Measurements from ENCODE around the gene TUBB3. TPM values are rescaled to one million over a fixed set of nuclear protein-coding genes. Genes with fewer than 3 reads are reported as not detected.

Gene TUBB3
- total and polyA plus RNA-seq, 2 of the 4 experiments (the other 2 are of a cell fraction): 311 to 410 TPM

- peaks cover 64% of the 10 kb centered on the region for H3K36me3 ChIP-seq (ENCODE audit: control insufficient read depth, insufficient read depth, low read length)
Measured at GRCh38 chr16:89887243-89887642, 35.9 kb upstream of the TUBB3 start.

More at GRCh38 chr16:89887243-89887642, 35.9 kb upstream of the TUBB3 start:
- ATAC-seq (ENCODE audit: low read depth) (no peak), DNase-seq (no peak)
- Histone ChIP-seq H3K14ac (replicated peaks; ENCODE audit: low read depth, low read length) (no peak overlapping the region), H3K18ac (ENCODE audit: low read depth, low read length) (no peak overlapping the region), H2AK5ac (ENCODE audit: low read depth, low read length) (no peak overlapping the region), H3K4me2 (ENCODE audit: low read depth, low read length) (no peak overlapping the region), H3K4ac (ENCODE audit: low read depth, low read length) (no peak overlapping the region), H3K4me1 (ENCODE audit: control insufficient read depth, insufficient read depth, low read length) (peaks cover 2% of the 10 kb centered on the region; the same call in 1 of the 2 replicates), H4K20me1 (ENCODE audit: insufficient read depth, low read length) (peaks cover 57% of the 10 kb centered on the region), H3K4me3 (ENCODE audit: insufficient read depth, low read depth, low read length) (no peak overlapping the region), H2AFZ (replicated peaks; ENCODE audit: low read length, poor library complexity) (no peak overlapping the region), H3K27ac (ENCODE audit: insufficient read depth, low read length) (no peak overlapping the region), H3K9ac (ENCODE audit: low read depth, low read length) (no peak overlapping the region), H2BK20ac (ENCODE audit: low read depth, low read length) (no peak overlapping the region), H4K5ac (ENCODE audit: low read depth, low read length) (no peak overlapping the region), H2BK5ac (ENCODE audit: low read depth, low read length, poor library complexity, severe bottlenecking) (no peak overlapping the region), H3K79me1 (ENCODE audit: low read depth in 1 of 2, low read length in 2 of 2) (peaks cover 36 to 52% of the 10 kb centered on the region in 2 experiments), H2BK15ac (ENCODE audit: low read depth, low read length) (no peak overlapping the region), H3K23ac (ENCODE audit: low read depth, low read length) (no peak overlapping the region), H4K8ac (ENCODE audit: low read depth in 2 of 2, low read length in 2 of 2) (no peak overlapping the region), H4K91ac (ENCODE audit: insufficient read depth, low read depth, low read length) (no peak overlapping the region), H2BK120ac (ENCODE audit: low read depth, low read length) (no peak overlapping the region), H3K9me3 (ENCODE audit: control insufficient read depth, insufficient read depth, low read length) (no peaks in the 10 kb centered on the region), H2AK9ac (replicated peaks; ENCODE audit: low read depth, low read length, poor library complexity) (no peak overlapping the region), H3K27me3 (ENCODE audit: control insufficient read depth, insufficient read depth, low read length) (no peaks in the 10 kb centered on the region), H3K9me1 (ENCODE audit: insufficient read depth, low read length) (0 out of 2 replicates have a peak, but pooled peaks cover 6% of the 10 kb centered on the region), H3K56ac (ENCODE audit: extremely low read depth, insufficient read depth, low read length) (no peak overlapping the region)
- ChIA-PET POLR2A (ENCODE audit: unreplicated experiment) (no interaction called here), CTCF (no interaction called here)
- 97% methylated on average over 7 of the region's 14 CpGs; no CpG with 5 or more reads in 1 of the 2 experiments for WGBS, 2 experiments (ENCODE audit: extremely low coverage in 2 of 2, insufficient read length in 1 of 2)
- TF ChIP-seq MXI1 (IDR thresholded peaks at IDR 0.05; ENCODE audit: borderline replicate concordance, low read depth, low read length) (no peak), CEBPB (IDR thresholded peaks at IDR 0.05; ENCODE audit: low read depth, low read length) (no peak), USF2 (IDR thresholded peaks at IDR 0.05; ENCODE audit: low read depth, low read length) (no peak), NFE2L2 (IDR thresholded peaks at IDR 0.05; ENCODE audit: low read depth, low read length) (no peak), RCOR1 (IDR thresholded peaks at IDR 0.05; ENCODE audit: insufficient replicate concordance, low read length) (no peak), ELK1 (IDR thresholded peaks at IDR 0.05; ENCODE audit: borderline replicate concordance, low read depth, low read length) (no peak), POLR2A (IDR thresholded peaks at IDR 0.05; ENCODE audit: low read depth, low read length) (no peak), SMC3 (IDR thresholded peaks at IDR 0.05; ENCODE audit: low read depth, low read length) (no peak), MAZ (IDR thresholded peaks at IDR 0.05; ENCODE audit: borderline replicate concordance, low read depth, low read length) (no peak), CHD1 (IDR thresholded peaks at IDR 0.05; ENCODE audit: low read depth, low read length) (no peak), BHLHE40 (IDR thresholded peaks at IDR 0.05; ENCODE audit: low read depth, low read length) (no peak), CTCF (conservative IDR thresholded peaks at IDR 0.05; ENCODE audit: low read depth, low read length) (no peak), RFX5 (IDR thresholded peaks at IDR 0.05; ENCODE audit: low read depth, low read length) (no peak), MAFK (IDR thresholded peaks at IDR 0.05; ENCODE audit: low read depth, low read length) (no peak), FOS (IDR thresholded peaks at IDR 0.05; ENCODE audit: low read depth, low read length) (no peak), RAD21 (IDR thresholded peaks at IDR 0.05; ENCODE audit: low read length) (no peak)
- dilution Hi-C loops (cut with HindIII; ENCODE audit: low sequenced_read_pairs, unreplicated experiment) (no loop called here), intact Hi-C loops (cut with micrococcal nuclease) (no loop called here), in situ Hi-C loops (cut with MboI; ENCODE audit: low sequenced_read_pairs) (no loop called here)
- no TSS peak for BruUV-seq (replicated peaks)

All from IMR-90 (cell line).